Activated CD8-positive, alpha-beta memory T cell treated with anti-CD3 and anti-CD28 coated beads, Interleukin-2, amount 50 U/mL, for 1 hour (primary cell): ENCODE measurements around the gene TBC1D22B.
"Not testable (repeated sequence)": the region's sequence is repeated elsewhere in the genome, so short reads cannot be mapped to it uniquely, and the experiment has no call there.

Experiments used
- DNase-seq: peaks from one replicate; pipeline ENCODE4 v3.0.0-alpha.2; 2020; ENCODE audit errors: extremely low read depth

The TBC1D22B gene

DNA sequence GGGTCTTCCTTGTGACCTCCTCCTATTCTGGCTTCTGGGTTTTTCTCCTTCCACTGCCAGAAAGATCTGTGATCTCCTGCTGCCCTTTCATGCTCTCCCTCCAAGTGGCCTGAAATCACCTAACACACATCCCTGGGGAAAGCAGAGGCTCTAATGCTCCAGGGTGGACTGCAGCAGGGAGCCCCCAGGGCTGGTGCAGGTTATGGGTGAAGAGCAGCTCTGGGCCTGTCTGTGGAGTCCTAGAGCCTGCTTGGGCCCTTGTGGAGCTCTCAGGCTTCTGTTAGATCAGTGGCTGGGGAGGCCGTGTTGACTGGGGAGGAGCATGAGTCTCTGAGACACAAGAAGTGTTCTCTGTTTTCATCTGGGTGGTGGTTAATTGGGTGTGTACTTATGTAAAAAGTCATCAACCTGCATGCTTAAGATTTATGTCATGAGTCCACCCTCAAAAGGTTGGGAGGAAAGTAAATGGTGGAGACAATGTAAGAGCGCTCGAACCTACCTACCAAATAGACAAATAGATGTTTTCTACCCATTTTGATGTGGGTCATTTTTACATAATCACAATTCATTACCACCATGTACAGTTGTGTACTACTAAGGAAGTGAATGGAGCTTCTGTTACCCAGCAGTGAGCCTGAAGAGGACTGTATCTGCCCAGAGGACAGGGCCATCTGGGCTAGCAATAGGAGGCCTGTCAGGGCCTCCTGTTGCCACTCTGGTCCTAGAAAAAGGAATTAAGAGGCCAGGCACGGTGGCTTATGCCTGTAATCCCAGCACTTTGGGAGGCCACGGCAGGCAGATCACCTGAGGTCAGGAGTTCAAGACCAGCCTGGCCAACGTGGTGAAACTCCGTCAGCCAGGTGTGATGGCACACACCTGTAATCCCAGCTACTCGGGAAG is 64.2 kb downstream of the TBC1D22B start:
- DNase-seq, result no peak

GRCh38 chr6:37323580-37323979 is 66.0 kb downstream of the TBC1D22B start:
- DNase-seq, result no peak

DNA sequence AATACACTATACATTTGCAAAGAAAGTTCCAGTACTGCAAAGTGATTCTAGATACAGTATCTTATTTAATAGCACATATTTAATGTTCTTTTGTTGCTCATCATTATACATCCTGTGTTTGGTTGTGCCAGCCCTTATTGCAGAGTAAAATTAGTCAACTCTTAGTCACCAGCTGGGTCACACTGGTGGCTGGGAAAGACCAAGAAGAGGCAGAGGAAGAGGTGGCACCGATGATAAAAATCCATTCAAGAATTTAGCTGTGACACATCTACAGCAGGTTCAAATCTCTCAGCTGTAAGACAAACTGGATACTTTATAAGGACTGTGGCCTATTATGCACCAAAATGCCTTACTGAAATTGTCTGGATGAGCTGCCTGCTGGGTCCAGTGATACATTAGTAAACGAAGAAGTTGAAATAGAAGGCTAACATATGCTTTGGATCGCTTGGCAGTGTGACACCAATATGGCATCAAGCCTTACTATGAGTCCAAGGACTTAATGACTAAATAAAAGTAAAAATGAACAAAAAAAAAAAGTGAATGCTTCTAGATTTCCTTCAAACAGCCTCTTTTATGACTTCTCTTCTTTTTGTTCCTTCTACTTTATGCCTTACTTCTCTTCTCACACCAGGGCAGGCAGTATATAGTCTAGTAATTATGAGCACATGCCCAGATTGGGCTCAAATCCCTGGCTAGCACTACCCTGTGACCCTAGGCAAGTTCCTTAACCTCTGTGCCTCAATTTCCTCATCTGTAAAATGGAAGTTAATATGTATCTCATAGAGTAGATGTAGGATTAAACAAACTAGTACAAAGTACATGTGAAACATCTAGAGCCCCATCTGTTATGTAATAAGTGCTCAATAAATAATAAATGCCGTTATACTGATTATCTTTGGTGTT is 66.8 kb downstream of the TBC1D22B start:
- DNase-seq, result no peak

DNA sequence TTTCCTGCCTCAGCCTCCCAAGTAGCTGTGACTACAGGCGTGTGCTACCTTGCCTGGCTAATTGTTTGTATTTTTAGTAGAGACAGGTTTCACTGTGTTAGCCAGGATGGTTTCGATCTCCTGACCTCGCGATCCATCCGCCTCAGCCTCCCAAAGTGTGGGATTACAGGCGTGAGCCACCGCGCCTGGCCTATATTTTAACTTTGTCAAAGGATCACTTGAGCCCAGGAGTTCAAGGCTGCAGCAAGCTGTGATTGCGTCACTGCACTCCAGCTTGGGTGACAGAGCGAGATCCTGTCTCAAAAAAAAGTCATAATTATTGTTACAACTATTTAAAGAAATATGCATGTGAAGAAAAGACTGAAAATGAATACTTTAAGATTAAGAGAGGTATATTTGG is 72.8 kb downstream of the TBC1D22B start:
- DNase-seq, result not testable (repeated sequence)

- DNase-seq, result no peak
Observed at GRCh38 chr6:37331047-37331446, 73.5 kb downstream of the TBC1D22B start.

DNA sequence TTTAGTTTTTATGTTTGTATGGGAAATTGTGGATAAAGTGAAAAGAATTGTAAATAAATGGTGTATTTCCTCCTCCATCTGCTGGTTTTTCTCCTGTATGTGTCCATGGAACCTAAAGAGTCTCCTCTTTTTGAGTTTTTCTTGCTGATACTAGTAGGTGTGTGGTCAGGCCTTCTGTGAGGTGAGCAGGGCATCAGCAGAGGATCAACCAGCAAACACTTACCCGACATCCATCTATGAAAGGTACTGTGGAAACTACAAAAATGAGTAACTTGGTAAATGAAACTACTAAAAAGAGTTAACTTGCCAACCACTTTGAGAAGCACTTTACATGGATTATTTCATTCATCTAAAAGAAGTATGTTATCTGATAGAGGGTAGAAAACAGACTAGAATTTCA is 75.3 kb downstream of the TBC1D22B start:
- DNase-seq, result no peak

- DNase-seq, result no peak
Observed at GRCh38 chr6:37334047-37334446, 76.5 kb downstream of the TBC1D22B start.

DNA sequence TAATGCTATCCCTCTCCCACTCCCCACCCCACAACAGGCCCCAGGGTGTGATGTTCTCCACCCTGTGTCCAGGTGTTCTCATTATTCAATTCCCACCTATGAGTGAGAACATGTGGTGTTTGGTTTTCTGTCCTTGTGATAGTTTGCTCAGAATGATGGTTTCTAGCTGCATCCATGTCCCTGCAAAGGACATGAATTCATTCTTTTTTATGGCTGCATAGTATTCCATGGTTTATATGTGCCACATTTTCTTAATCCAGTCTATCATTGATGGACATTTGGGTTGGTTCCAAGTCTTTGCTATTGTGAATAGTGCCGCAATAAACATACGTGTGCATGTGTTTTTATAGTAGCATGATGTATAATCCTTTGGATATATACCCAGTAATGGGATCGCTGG is 80.7 kb downstream of the TBC1D22B start:
- DNase-seq, result not testable (repeated sequence)

GRCh38 chr6:37338745-37339255 is 81.2 kb downstream of the TBC1D22B start:
- DNase-seq, result no peak

GRCh38 chr6:37339741-37340638 is 82.4 kb downstream of the TBC1D22B start:
- DNase-seq, result no peak

DNA sequence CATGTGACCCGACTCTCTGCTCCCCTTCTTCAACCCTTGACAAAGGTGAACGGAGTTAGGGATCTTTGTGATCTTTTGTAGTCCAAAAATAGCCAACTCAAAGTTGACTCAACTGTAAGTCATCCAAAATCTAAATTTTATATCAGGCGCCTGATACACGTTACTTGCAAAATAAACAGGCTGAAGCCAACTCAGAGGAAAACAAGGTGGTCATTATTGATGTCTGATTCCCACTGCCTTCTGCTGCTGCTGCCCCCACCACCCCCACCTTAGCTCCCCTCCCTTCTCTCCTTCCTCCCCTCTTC is 83.0 kb downstream of the TBC1D22B start:
- DNase-seq, result no peak

DNA sequence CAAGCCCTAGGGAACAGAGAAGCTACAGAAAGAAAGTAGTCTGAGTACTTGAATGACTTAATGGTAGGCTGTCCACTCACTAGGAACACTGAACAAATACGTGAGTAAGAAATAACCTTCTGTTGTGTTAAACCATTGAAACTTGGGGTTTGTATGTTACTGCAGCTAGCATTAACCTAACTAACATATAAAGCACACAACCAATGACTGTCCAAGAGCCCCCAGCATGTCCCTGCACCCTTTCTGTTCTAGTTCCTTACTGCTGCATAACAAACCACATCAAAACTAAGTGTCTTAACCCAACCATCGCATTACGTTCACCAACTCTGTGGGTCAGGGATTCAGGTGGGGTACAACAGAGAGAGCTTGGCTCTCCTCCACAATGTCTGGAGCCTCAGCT is 85.7 kb downstream of the TBC1D22B start:
- no peak for DNase-seq

- DNase-seq, result no peak
Observed at GRCh38 chr6:37344308-37344707, 86.7 kb downstream of the TBC1D22B start.

GRCh38 chr6:37345804-37346203 is 88.2 kb downstream of the TBC1D22B start:
- DNase-seq, result not testable (repeated sequence)

- no peak for DNase-seq
Observed at GRCh38 chr6:37347177-37347576, 89.6 kb downstream of the TBC1D22B start.

GRCh38 chr6:37347670-37348111 is 90.1 kb downstream of the TBC1D22B start:
- no peak for DNase-seq

- DNase-seq, result no peak
Observed at GRCh38 chr6:37351027-37351426, 93.5 kb downstream of the TBC1D22B start.

- no peak for DNase-seq
Observed at GRCh38 chr6:37352384-37352783, 94.8 kb downstream of the TBC1D22B start.

DNA sequence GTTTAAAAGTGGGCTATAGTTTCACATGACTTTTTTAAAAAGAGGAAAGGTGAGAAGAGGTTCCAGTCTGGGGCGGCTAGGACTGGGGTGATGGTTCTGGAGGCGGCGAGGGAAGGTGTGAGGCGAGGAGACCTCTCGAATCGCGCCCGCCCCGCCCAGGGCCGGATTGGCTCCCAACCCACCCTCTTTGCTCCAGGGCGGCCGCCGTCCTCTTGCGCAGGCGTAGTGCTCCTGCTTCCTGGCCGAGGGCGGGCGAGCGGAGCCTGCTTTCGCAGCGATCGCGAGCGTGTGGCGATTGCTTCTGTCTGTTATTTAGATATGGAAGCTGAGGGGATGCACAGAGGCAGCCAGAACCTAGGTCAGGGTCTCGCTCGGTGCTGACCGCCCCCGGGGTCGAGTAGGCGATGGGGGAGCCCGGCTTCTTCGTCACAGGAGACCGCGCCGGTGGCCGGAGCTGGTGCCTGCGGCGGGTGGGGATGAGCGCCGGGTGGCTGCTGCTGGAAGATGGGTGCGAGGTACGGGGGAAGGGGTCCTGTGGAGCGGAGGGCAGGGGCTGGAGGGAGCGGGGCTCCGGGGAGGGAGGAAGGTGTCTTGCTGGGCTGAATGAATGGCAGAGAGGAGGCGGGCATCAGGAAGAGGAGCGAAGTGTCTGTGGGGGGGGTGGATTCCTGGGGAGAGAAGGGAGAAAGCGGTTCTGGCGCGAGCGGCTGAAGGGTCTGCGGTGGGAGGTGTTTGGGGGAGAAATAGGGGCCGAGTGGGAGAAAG is 96.4 kb downstream of the TBC1D22B start, which contains the start of gene RNF8:
Gene RNF8 (plus strand): TSS at position 223 of the 765 bp plus-strand sequence. CDS start 182 bp downstream, at position 405.
- DNase-seq, result peak; percentile 73

GRCh38 chr6:37354526-37355384 is 97.2 kb downstream of the TBC1D22B start:
- DNase-seq, result no peak
